ENCODE data around the gene ERH.
"Not testable (repeated sequence)": the region's sequence is repeated elsewhere in the genome, so short reads cannot be mapped to it uniquely, and the experiment has no call there.

Gene ERH

GRCh38 chr14:69398053-69398817 is at the start of gene ERH, which contains the start of gene SLC39A9:
ERH (minus strand) TSS chr14:69398299; CDS start chr14:69398233, 66 bp downstream.
SLC39A9 (plus strand) TSS chr14:69398692; CDS start chr14:69399370, 678 bp downstream.
- peak; percentile 95 for DNase-seq (ENCODE audit: low spot score)

GRCh38 chr14:69443296-69443805 is 45.3 kb upstream of the ERH start:
- DNase-seq (ENCODE audit: low spot score): no peak

GRCh38 chr14:69441948-69442347 is 43.8 kb upstream of the ERH start:
- no peak for DNase-seq (ENCODE audit: low spot score)

DNA sequence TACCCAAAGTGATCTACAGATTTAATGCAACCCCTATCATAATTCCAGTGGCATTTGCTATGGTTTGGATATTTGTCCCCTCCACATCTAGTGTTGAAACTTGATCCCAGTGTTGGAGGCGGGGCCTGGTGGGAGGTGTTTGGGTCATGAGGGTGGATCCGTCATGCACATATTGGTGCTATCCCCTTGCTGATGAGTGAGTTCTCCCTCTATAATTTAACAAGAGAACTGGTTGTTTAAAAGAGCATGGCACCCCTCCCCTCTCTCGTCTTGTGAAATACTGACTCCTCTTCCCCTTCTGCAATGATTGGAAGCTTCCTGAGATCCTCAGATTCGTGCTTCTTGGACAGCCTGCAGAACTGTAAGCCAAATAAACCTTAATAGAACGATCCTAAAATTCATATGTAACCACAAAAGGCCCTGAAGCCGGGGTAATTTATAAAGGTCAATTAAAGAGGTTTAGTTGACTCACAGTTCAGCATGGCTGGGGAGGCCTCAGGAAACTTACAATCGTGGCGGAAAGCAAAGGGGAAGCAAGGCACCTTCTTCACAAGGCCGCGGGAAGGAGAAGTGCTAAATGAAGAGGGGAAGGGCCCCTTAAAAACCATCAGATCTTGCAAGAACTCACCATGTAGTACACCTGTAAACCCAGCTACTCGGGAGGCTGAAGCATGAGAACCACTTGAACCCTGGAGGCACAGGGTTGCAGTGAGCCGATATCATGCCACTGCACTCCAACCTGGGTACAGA is 41.6 kb upstream of the ERH start:
- DNase-seq (ENCODE audit: low spot score): no peak

GRCh38 chr14:69432364-69432763 is 34.3 kb upstream of the ERH start:
- no peak for DNase-seq (ENCODE audit: low spot score)

- DNase-seq (ENCODE audit: low spot score): no peak
Measured at GRCh38 chr14:69430306-69430939, 32.3 kb upstream of the ERH start.

DNA sequence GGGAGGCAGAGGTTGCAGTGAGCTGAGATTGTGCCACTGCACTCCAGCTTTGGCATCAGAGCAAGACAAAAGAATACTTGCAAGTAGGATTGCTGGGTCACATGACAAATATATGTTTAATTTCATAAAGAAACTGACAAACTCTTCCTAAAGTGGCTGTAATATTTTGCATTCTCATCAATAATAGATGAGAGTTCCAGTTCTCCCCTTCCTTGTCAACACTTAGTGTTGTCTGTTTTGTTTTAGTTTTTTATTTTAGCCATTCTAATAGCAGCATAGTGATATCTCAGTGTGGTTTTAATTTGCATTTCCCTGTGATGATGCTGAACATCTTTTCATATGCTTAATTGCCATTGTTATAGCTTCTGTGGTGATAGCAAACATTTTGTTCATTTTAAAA is 31.5 kb upstream of the ERH start:
- no peak for DNase-seq (ENCODE audit: low spot score)

DNA sequence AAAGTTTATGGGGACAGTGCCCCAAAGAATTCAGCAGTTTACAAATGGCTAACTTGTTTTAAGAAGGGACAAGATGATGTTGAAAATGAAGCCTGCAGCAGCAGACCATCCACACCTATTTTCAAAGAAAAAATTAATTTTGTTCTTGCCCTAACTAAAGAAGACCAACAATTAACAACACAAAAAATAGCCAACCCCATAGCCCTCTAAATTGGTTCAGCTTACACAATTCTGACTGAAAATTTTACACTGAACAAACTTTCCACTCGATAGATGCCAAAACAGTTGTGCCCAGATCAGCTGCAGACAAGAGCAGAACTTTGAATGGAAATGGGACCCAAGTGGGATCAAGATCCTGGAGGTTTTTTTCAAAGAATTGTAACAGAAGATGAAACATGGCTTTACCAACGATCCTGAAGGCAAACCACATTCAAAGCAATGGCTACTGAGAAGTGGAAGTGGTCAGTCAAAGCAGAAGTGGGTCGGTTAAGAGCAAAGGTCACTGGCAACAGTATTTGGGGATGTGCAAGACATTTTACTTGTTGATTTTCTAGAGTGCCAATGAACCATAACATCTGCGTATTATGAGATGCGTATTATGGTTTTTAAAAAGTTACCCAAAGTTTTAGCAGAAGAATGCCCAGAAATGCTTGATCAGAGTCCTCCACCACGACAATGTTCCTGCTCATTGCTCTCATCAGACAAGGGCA is 30.3 kb upstream of the ERH start:
- no peak for DNase-seq (ENCODE audit: low spot score)

- DNase-seq (ENCODE audit: low spot score): no peak
Measured at GRCh38 chr14:69427596-69427995, 29.5 kb upstream of the ERH start.

- DNase-seq (ENCODE audit: low spot score): no peak
Measured at GRCh38 chr14:69424149-69424923, 26.2 kb upstream of the ERH start.

- DNase-seq (ENCODE audit: low spot score): no peak
Measured at GRCh38 chr14:69423279-69423678, 25.2 kb upstream of the ERH start.

DNA sequence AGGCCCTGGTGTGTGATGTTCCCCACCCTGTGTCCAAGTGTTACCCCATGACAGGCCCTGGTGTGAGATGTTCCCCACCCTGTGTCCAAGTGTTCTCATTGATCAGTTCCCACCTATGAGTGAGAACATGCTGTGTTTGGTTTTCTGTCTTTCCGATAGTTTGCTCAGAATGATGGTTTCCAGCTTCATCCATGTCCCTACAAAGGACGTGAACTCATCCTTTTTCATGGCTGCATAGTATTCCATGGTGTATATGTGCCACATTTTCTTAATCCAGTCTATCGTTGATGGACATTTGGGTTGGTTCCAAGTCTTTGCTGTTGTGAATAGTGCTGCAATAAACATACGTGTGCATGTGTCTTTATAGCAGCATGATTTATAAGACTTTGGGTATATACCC is 18.0 kb upstream of the ERH start:
- not testable (repeated sequence) for DNase-seq (ENCODE audit: low spot score)

DNA sequence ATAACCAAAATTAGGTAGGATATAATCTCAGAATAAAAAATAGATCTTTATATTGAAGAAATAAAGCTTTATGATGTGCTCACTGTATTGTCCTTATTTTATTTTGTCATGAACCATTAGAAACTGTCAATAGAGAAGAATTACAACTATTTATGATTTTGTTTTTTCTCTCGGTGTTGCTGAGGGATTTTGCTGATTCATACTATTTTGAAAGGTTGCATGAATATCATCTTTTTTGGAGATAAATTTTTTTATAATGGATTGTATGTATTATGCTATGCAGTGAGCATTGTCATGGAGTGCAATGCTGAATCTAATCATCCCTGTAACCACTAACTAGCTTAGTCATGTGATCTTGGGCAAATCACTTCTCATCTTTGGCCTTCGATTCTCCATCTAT is 15.4 kb upstream of the ERH start:
- no peak for DNase-seq (ENCODE audit: low spot score)

DNA sequence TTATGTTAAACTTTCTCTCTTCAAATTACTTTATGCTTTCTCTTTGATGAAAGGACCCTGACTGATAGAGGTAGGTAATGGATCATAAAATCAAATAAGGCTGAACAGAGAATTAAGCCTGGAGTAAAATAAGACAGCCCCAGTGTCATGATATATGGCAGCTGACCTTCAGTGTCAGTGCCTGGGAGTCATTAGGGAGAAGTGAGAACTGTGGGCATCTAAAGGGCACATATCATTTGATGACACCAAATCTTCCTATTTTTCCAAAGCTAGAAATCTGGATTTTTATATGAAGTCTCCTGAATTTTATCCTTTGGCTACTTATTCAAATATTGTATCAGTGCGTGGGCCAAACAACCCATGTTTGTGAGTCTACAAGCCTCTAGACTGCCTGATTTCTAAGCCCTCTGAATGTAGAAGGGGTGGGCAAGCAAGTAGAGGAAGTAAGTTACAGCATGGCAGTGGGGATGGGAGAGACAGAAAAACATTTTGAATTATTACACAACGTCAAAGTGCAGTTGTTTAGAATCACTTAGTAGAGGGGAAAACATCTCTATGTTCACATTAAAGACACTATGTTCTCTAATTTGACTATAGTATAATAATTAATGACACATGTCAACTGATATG is 10.3 kb upstream of the ERH start:
- no peak for DNase-seq (ENCODE audit: low spot score)

DNA sequence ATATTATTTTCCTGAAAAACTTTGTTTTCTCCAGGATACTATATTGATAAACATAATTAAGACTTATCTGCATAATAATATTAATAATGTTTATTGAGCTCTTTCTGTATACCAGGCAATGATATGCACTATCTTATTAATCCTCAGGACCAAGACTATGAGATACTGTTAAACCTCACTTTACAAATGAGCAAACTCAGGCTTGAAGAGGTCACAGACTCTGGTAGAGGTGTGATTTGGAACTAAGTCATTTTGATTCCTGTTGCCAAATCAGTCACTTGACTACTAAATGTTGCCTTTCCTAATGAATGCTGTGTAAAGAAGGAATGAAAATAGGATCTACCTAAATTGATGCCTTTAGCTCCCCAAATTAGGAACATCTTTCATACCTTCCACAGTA is 7.7 kb upstream of the ERH start:
- no peak for DNase-seq (ENCODE audit: low spot score)

DNA sequence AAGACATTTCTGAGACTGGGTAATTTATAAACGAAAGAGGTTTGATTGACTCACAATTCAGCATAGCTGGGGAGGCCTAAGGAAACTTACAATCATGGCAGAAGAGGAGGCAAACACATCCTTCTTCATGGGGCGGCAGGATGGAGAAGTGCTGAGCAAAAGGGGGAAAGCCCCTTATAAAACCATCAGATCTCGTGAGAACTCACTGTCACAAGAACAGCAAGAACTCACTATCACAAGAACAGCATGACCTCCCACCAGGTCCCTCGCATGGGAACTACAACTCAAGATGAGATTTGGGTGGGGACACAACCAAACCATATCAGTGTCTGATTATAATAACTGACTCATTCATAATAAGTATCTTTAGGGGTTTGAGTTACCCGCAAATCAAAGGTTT is 6.8 kb upstream of the ERH start:
- no peak for DNase-seq (ENCODE audit: low spot score)

GRCh38 chr14:69404478-69404877 is 6.4 kb upstream of the ERH start:
- DNase-seq (ENCODE audit: low spot score): no peak

- DNase-seq (ENCODE audit: low spot score): no peak
Measured at GRCh38 chr14:69401841-69402240, 3.7 kb upstream of the ERH start.

DNA sequence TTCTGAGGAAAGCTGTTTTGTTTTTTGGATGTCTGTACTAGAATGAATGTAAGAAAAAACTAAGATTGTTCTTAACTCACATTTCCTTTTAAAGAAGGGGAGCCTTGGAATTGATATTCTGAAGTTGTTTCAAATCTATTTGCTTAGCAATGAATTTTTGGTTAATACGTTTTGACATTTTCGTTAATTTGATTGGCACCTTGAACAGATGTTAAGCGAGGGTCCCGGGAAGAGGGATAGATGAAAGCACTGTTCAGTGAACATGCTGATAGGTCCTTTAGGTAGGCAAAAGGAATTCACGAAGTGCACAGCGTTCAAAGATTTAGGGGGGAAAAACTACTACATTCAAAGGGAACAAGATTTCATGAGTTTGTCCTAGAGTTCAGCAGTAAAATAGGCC is 2.1 kb upstream of the ERH start:
- DNase-seq (ENCODE audit: low spot score): no peak

DNA sequence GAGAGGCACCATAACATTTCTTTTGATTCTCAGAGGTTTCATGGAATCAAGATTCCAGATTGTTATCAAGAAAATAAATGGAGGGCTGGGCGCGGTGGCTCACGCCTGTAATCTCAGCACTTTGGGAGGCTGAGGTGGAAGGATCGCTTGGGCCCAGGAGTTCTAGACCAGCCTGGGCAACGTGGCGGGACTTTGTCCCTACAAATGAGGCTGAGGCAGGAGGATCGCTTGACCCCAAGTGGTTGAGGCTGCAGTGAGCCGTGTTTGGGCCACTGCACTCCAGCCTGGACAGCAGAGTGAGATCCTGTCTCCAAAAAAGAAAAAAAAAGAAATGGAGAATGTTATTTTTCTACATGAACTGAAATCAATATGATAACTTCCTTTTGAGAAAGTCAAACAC is 1.7 kb upstream of the ERH start:
- DNase-seq (ENCODE audit: low spot score): no peak

GRCh38 chr14:69398818-69399210 is 715 bp upstream of the ERH start:
- no peak for DNase-seq (ENCODE audit: low spot score)

All from CD4-positive, alpha-beta T cell treated with Interleukin-15 for 4 hours (primary cell).